KMS-11 (cell line): ENCODE data around the gene RNF121.

Experiments used
- H2AFZ ChIP-seq: fragments of 200-600 bp; sonication (generic); 2 replicates; pipeline ENCODE4 v1.6.1; 2016; ENCODE audit warnings: antibody characterized with exemption, mixed run types, low read depth
- H3K27ac ChIP-seq: fragments of 200-600 bp; sonication (generic); 2 replicates; pipeline ENCODE4 v1.6.1; 2016; ENCODE audit warnings: mild to moderate bottlenecking, mixed run types
- H3K27me3 ChIP-seq: fragments of 200-600 bp; sonication (generic); 2 replicates; pipeline ENCODE4 v1.6.1; 2017; ENCODE audit warnings: mild to moderate bottlenecking, low read depth, mixed run types, moderate library complexity; ENCODE audit not compliant: insufficient read depth
- H3K36me3 ChIP-seq: fragments of 200-600 bp; sonication (generic); 2 replicates; pipeline ENCODE4 v1.6.1; 2017; ENCODE audit warnings: mild to moderate bottlenecking, mixed run types; ENCODE audit not compliant: insufficient read depth
- H3K4me1 ChIP-seq: fragments of 200-600 bp; sonication (generic); 2 replicates; pipeline ENCODE4 v1.6.1; 2016; ENCODE audit warnings: mild to moderate bottlenecking, low read depth, mixed run types; ENCODE audit not compliant: poor library complexity, severe bottlenecking
- H3K4me2 ChIP-seq: fragments of 200-600 bp; sonication (generic); 2 replicates; pipeline ENCODE4 v1.7.0; 2016; ENCODE audit warnings: mild to moderate bottlenecking, mixed run types
- H3K4me3 ChIP-seq: fragments of 200-600 bp; sonication (generic); IDR thresholded peaks from 2 replicates; pipeline ENCODE4 v1.6.1; 2017; ENCODE audit warnings: low read depth, low read length, mixed read lengths; ENCODE audit not compliant: insufficient read depth
- H3K79me2 ChIP-seq: fragments of 200-600 bp; sonication (generic); 2 replicates; pipeline ENCODE4 v1.6.1; 2016; ENCODE audit warnings: low read depth, mixed run types; ENCODE audit not compliant: insufficient read depth
- H3K9ac ChIP-seq: fragments of 200-600 bp; sonication (generic); 2 replicates; pipeline ENCODE4 v1.6.1; 2016; ENCODE audit warnings: mild to moderate bottlenecking, mixed run types
- H4K20me1 ChIP-seq: fragments of 200-600 bp; sonication (generic); 2 replicates; pipeline ENCODE4 v1.6.1; 2016; ENCODE audit warnings: mild to moderate bottlenecking, mixed run types; ENCODE audit not compliant: insufficient read depth
- TF ChIP-seq, protein P1 (sequence below): fragments of 200-600 bp; sonication (generic); conservative IDR thresholded peaks from 2 replicates; pipeline ENCODE4 v1.6.1; 2017; ENCODE audit warnings: low read depth, mild to moderate bottlenecking, antibody characterized with exemption, low read length, moderate library complexity, mixed read lengths

The RNF121 gene

DNA sequence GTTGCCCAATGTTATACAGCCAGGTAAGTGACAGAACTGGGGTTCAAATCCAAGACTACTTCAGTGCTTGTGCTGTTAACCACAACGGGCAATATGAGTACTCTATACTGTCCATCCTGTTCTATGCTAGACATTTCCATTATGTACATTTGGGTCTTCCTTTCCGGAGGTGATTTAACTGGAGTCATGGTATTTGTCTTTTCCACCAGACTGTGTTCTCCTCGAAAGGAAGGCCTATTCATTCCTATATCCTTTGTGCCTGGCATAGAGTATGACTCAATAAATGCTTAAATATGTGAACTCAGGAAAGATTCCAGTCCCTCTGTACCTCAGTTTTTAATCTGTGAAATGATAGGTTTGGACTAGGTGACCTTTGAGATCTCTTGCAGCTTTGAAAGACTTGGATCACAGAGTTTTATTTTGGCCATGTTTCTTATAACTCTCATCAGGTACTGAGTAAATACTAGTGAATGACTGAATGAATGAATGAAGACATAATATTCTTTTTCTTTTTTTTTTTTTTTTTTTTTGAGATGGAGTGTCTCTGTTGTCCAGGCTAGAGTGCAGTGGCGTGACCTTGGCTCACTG lies 6.6 kb downstream of the RNF121 start:
- Histone ChIP-seq H3K27ac (no peak overlapping the region), H3K79me2 (peaks cover 44% of the 10 kb centered on the region), H3K4me2 (no peak overlapping the region), H2AFZ (no peak overlapping the region), H4K20me1 (no peaks in the 10 kb centered on the region), H3K4me1 (peaks cover 11% of the 10 kb centered on the region), H3K27me3 (no peaks in the 10 kb centered on the region), H3K36me3 (no peaks in the 10 kb centered on the region), H3K4me3 (no peak overlapping the region), H3K9ac (no peak overlapping the region)
- TF ChIP-seq, protein P1, sequence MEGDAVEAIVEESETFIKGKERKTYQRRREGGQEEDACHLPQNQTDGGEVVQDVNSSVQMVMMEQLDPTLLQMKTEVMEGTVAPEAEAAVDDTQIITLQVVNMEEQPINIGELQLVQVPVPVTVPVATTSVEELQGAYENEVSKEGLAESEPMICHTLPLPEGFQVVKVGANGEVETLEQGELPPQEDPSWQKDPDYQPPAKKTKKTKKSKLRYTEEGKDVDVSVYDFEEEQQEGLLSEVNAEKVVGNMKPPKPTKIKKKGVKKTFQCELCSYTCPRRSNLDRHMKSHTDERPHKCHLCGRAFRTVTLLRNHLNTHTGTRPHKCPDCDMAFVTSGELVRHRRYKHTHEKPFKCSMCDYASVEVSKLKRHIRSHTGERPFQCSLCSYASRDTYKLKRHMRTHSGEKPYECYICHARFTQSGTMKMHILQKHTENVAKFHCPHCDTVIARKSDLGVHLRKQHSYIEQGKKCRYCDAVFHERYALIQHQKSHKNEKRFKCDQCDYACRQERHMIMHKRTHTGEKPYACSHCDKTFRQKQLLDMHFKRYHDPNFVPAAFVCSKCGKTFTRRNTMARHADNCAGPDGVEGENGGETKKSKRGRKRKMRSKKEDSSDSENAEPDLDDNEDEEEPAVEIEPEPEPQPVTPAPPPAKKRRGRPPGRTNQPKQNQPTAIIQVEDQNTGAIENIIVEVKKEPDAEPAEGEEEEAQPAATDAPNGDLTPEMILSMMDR, result no peak

DNA sequence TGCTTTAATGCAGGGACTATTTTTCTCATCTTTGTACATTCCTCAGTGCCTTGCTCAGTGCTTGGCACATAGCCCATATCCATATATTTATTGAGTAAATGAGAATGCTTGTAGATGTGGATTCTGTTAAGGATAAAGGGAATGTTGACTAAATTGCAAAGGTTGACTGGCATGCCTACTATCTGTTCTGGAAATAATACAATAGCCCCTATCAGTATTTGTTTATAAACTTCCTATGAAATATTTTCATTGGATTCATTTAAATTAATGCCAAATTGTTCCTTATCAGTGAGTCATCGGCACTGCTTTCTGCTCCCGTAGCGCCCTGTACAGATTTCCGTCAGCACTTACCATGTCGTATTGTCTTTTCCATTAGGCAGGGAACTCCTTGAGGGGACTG lies 8.0 kb downstream of the RNF121 start:
- no peaks in the 10 kb centered on the region for H3K27me3 ChIP-seq
- H3K4me2 ChIP-seq, result no peak overlapping the region
- no peak overlapping the region for H3K27ac ChIP-seq
- no peaks in the 10 kb centered on the region for H3K36me3 ChIP-seq
- TF ChIP-seq, protein P1, result no peak
- no peaks in the 10 kb centered on the region for H3K4me1 ChIP-seq
- peaks cover 37% of the 10 kb centered on the region; the same call in 1 of the 2 replicates for H3K79me2 ChIP-seq
- no peak overlapping the region for H2AFZ ChIP-seq
- H3K4me3 ChIP-seq, result no peak overlapping the region
- H4K20me1 ChIP-seq, result no peaks in the 10 kb centered on the region
- H3K9ac ChIP-seq, result no peak overlapping the region

DNA sequence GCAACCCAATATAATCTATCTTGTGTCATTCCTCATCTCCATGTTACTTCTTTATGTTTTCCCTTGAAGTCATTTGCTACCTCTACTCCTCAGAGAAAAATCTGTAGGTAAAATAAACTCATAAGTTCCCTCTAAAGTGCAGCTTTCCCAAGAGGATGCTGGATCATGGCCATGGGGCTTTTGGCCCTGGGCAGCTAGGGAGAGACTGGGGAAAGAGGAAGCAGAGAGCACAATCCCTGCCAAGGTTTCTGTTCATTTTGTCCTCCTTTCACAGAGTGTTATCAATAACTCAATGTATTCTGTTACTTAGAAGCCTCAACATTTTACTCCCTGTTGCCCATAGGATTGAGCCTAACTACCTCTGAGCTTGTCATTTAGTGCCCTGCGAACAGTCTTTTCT lies 9.0 kb downstream of the RNF121 start:
- Histone ChIP-seq H2AFZ (no peak overlapping the region), H3K9ac (no peak overlapping the region), H3K27ac (no peak overlapping the region), H3K79me2 (peaks cover 29% of the 10 kb centered on the region; the same call in 1 of the 2 replicates), H3K4me2 (no peak overlapping the region), H3K4me1 (no peaks in the 10 kb centered on the region), H3K27me3 (no peaks in the 10 kb centered on the region), H4K20me1 (no peaks in the 10 kb centered on the region), H3K4me3 (no peak overlapping the region), H3K36me3 (no peaks in the 10 kb centered on the region)
- TF ChIP-seq, protein P1, result no peak

DNA sequence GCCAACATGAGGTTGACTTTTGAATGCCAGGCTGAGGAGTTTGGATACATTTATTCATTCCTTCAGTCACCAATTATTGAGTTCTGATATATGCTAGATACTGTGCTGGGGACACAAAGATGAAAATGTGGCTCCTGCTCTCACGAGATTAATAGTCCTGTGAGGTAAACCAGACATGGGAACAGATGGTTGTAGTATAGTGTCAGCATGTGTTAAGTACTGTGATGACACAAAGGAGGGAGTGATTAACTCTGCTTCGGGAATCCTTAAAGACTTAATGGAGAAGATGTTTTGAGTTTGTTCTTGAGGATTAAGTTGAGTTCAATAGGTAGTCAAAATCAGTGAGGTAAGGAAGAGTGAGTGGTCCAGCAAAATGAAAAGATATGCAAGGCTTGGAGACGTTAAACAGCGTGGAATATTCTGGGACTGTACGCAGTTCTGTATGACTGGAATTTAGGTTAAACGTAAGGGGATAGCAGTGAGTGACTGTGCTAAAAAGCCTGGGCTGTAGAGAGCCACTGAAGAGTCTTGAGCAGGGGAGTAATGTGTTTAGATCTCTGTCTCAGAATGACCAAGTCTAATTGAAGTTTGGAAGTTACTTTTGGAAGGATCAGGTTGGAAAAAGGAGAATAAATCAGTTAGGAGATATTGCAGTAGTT lies 11.8 kb downstream of the RNF121 start:
- Histone ChIP-seq H3K36me3 (no peaks in the 10 kb centered on the region), H3K27ac (no peak overlapping the region)

More for the DNA sequence above, 11.8 kb downstream of the RNF121 start:
- Histone ChIP-seq H3K79me2 (peaks cover 22% of the 10 kb centered on the region; the same call in 1 of the 2 replicates), H3K9ac (no peak overlapping the region), H3K27me3 (no peaks in the 10 kb centered on the region), H3K4me2 (no peak overlapping the region), H2AFZ (no peak overlapping the region), H3K4me3 (no peak overlapping the region), H3K4me1 (no peaks in the 10 kb centered on the region), H4K20me1 (no peaks in the 10 kb centered on the region)
- TF ChIP-seq, protein P1, result no peak
